GM19193 (cell line): ENCODE results near the gene POLDIP3.
A peak's percentile ranks its signal among the peaks of the same experiment; 100 is the strongest.

ENCODE experiments used
- POLR2A ChIP-seq: IDR thresholded peaks from 4 replicates; pipeline ENCODE4 v1.6.1; 2011; ENCODE audit not compliant: insufficient read depth, insufficient read length; ENCODE audit errors: extremely low read depth

POLDIP3 gene

DNA sequence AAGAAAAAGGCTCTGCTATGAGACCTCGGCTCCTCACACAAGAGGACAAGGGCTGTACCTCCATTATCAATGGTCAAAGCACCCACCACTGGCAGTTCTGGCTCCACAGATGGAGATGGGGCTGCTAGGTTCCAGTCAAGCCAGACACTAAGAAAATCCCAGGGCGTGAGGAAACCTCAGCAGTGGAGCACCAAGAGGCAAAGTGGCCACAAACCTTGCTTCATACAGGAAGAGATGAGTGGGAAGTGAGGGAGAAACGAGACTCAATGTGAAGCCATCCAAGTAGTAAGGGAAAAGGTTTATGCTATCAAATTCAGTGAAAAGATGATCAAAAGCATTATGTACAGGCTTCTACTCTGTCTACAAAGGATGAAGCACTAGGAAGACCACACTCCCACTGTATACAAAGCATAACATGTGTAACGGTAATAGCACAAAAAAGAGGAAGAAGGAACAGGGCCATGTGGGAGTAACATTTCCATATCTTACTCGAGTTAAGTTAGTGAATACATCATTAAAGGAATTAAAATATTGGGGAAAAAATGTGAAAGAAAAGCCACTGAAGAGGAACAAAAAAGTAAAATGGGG, 27.0 kb downstream of the POLDIP3 start:
- TF ChIP-seq POLR2A: no peak

DNA sequence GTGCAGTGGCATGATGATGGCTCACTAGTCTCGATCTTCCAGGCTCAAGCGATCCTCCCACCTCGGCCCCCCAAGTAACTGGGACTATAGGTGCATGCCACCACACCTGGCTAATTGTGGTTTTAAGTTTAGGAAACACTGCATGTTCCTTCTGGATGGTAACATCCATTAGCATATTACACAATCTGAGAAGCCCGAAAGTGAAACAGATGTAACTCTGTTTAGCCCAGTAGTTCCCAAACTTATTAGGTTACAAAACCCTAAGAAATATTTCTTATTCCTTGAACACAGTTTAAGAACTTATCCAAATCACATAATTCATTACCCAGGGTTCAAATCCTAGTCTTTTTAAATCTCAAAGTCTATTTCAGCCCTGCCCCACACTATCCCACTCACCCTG, 28.3 kb downstream of the POLDIP3 start:
- TF ChIP-seq POLR2A: no peak

DNA sequence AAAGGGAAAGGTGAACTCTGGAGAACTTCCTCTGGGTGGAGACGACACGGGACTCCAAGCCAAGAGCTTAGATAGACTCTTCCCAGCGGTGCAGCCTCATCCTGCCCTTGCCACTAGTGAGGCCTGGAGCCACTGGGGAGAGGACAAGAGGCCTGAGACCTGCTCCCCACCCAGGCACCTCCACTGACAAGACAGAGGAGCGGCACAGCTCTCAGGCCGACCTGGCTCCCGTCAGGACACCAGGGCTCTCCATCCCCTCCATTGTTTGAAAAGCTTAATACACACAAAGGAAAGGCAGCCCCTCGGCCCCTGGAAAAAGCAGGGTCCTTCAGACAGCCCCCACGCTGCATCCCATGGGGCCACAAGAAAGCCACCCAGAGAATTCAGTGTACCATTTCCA, 29.6 kb downstream of the POLDIP3 start:
- TF ChIP-seq POLR2A: no peak

DNA sequence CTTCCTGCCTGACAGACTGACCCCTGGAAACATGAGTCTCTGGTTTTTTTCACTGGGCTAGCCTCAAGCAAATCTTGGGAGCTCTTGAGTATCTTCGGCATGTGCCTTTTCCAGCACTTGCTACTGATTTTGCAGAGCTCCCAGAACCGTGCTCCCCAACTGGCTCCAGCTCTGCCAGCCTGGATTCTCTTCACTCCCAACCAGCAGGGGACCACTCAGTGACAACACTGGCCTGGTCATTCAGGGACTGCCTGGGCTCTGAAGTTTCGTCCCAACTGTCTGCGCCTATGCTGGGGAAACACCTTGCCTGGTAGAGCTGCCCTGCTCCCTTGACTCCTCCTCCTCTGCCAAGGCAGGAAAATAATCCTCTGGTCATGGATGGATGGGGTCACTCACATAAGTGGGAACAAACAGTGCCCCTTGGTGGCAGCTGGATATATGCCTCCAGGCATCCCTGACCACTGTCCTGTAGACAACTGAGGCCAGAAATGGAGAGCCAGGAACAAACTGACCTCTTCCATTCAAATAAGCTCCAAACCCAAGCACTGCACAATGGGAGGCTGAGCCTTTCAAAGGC, 30.2 kb downstream of the POLDIP3 start:
- TF ChIP-seq POLR2A: no peak

DNA sequence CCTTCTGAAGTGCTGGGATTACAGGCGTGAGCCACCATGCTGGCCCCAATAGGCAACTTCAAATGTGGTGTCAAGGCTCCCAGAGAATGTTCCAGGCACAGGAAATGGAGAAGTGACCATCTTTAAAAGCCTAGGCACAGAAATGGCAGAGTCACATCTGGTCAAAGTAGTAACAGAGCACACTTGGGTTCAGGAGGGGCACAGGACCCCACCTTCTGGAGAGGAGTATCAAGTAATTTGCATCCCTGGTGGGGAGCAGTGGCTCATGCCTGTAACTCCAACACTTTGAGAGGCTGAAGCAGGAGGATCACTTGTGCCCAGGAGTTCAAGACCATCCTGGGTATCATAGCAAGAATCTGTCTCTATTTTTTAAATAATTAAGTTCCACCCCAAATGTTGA, 31.7 kb downstream of the POLDIP3 start:
- no peak for TF ChIP-seq POLR2A

DNA sequence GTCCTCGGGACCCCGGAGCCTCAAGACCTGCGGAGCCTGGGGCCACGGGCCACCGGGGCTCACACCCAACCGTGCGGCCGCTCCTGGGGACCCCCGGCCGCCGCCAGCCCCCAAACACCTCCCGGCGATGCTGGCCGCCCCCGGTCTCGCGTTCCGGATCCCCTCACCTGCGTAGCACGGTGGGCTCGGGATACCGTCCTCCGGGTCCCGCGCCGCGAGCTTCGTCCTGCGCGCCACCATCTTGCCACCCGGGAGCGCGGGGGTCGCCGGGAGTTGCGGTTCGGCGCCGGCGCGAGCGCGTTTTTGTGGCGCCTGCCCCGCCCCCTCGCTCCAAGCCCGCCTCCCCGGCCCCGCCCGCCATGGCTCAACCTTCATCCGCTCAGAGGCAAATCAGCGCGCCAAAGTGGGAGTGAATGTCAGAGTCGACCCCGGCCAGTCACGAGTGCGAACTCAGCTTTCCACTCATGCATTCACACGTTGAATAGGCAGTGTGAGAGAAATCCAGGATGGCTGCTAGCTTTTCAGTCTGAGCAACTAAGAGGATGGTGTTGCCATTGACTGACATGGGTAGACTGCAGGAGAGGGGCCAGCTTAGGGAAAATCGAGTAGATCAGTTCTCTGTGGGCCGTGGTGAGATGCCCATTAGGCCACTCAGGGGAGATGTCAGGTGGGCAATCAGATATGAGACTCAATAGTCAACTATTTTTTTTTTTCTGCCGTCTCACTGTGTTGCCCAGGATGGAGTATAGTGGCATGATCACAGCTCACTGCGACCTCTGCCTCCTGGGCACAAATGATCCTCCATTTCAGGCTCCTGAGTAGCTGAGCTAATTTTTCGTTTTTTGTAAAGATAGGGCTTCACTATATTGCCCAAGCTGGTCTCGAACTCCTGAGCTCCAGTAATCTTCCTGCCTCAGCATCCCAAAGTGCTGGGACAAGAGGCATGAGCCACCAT, 32.6 kb downstream of the POLDIP3 start:
- TF ChIP-seq POLR2A: peak; percentile 69

DNA sequence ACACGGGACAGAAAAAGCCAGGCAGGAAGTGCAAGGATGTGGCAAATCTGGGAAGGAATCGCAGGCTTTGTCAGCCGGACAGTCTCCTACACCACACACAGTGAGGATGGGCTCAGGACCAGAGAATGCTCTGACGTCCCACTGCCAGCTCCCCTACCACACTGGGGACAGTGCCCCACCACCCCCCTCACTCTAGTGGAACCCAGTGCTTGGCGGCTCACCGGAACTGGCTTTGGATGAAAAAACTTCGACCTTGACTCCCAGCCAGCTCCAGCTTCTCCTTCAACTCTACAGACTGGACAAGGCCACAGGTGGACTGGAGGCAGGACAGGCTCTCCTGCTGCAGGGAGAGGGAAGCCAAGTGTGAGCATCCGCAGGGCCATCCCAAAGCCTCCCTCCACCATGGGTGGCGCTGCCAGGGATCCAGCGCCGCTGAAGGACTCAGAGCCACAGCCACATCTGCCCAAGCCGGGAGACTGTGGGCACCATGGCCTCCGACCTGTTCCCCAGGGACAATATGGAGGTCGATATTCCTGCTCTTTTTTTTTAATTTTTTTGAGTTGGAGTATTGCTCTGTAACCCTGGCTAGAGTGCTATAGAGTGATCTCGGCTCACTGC, 37.0 kb downstream of the POLDIP3 start:
- no peak for TF ChIP-seq POLR2A

DNA sequence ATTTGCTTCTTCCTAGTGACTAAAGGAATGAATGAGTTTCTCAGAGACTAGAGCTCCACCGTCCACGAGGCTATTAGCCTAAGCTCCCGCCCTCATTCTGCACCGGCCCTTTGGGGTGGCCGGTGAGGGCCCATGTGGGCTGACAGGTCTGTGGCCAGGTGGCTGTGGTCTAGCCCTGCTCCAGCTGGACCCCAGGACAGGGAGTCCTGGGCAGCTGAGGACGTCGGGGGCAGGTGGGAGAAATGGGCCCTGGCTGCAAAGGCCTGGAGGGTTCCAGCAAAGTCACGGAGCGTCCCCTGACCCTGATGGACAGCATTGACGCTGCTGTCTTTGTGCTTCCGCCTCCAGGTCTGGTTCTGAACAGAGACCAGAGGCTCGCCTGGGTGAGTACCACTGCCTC, 48.7 kb downstream of the POLDIP3 start:
- no peak for TF ChIP-seq POLR2A

DNA sequence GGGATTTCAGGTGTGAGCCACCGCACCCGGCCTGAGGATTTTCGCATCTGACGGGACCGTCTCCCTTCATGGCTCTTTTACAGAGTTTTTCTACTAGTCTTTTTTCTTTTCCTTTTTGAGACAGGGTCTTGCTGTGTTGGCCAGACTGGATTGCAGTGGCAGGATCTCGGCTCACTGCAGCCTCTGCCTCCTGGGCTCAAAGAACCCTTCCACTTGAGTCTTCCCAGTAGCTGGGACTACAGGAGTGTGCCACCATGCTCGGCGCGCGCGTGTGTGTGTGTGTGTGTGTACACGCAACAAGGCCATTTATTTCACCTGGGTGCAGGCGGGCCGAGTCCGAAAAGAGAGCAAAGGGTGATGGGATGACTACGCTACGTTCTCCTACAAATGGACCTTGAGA, 50.0 kb downstream of the POLDIP3 start:
- TF ChIP-seq POLR2A: no peak

DNA sequence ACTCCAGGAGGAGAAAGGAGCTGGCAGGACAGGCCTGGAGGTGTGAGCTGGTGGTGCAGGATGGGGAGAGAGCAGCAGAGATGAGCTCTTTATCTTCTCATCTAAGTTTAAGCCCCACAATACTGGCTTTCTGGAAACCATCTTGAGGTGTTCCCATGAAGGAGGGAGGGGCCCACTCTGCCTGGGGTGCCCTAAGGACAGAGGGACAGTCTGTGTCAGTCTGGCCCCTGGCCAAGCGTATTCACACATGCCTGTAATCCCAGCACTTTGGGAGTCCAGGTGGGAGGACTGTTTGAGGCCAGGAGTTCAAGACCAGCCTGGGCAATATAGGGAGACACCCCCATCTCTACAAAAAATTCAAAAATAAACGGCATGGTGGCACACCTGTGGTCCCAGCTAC, 52.0 kb downstream of the POLDIP3 start:
- TF ChIP-seq POLR2A: no peak

DNA sequence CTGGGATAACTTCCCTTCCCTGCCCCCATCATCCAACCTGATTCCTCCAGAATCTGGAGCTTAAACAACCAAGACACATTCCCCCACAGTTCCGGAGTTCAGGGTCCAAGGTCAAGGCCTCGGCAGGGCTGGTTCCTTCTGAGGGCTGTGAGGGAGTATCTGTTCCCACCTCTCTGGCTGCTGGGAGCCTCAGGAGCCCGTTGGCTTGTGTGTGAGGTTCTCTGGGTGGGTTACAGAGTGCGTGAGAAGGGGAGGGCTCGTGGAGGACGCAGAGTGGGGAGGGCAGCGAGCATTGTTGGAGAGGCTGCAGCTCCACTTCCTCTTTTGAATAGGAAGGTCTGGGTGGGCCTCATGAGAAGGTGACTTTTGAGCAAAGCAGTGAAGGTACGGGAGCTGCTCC, 52.4 kb downstream of the POLDIP3 start:
- TF ChIP-seq POLR2A: no peak

DNA sequence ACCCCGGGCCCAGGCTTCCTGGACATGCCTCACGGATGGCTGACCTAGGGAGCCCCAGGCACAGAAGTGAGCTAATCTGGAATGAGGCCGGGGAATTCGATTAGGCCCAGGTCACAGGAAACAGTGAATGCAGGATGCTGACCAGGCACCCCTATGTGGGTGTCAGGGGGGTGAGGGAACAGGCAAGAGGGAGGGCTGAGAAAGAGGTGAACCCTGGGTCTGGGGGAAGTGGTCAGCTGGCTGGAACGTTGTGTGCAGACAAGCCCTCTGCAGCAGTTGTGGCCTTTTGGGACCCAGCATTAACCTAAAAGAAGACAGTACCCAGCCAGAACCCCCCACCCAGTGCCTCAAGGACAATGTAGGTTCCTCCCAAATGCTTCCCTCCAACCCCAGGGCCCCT, 52.8 kb downstream of the POLDIP3 start:
- no peak for TF ChIP-seq POLR2A

DNA sequence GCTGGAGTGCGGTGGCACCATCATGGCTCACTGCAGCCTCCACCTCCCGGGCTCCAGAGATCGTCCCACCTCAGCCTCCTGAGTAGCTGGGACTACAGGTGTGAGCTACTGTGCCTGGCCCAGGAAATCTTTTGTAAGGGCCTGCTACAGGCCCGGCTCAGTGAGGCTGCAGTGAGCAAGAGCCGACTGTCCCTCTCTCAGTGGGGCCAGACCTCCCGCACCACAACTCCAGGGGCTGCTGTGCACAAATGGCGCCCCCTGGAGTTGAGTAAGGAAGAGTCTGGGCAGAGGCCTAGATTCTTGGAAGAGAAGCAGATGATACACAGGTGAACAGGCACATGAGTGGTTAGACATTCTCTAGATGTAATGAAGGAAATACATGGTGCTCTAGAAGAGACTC, 53.9 kb downstream of the POLDIP3 start:
- TF ChIP-seq POLR2A: no peak

DNA sequence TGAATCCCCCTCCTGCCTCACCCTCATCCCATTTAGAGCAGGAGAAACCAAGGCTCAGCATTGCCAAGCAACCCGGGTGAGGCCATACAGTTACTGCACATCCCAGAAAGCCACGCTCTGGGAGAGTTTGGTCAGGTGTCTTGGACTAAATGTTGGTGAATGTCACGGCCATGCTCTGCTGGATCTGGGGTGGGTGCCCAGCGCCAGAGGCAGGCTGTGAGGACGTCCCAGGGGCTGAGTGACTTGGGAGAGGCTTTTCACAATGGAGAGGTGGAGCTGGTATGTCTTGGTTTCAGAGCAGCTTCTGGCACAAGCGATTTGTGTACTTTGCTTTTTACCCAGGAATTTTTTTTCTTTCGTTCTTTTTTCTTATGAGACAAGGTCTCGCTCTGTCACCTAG, 54.3 kb downstream of the POLDIP3 start:
- TF ChIP-seq POLR2A: no peak
